ENCODE measurements around the gene CRACR2A. TPM values are rescaled to one million over a fixed set of nuclear protein-coding genes. Genes with fewer than 3 reads are reported as not detected.

The CRACR2A gene, protein sequence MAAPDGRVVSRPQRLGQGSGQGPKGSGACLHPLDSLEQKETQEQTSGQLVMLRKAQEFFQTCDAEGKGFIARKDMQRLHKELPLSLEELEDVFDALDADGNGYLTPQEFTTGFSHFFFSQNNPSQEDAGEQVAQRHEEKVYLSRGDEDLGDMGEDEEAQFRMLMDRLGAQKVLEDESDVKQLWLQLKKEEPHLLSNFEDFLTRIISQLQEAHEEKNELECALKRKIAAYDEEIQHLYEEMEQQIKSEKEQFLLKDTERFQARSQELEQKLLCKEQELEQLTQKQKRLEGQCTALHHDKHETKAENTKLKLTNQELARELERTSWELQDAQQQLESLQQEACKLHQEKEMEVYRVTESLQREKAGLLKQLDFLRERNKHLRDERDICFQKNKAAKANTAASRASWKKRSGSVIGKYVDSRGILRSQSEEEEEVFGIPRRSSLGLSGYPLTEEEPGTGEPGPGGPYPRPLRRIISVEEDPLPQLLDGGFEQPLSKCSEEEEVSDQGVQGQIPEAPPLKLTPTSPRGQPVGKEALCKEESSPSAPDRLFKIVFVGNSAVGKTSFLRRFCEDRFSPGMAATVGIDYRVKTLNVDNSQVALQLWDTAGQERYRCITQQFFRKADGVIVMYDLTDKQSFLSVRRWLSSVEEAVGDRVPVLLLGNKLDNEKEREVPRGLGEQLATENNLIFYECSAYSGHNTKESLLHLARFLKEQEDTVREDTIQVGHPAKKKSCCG
- polyA plus RNA-seq: 10 to 100 TPM in 2 of 3 donors, 1 to 10 TPM in 1; 4.0 to 33.9 (median 16.5) TPM

DNA sequence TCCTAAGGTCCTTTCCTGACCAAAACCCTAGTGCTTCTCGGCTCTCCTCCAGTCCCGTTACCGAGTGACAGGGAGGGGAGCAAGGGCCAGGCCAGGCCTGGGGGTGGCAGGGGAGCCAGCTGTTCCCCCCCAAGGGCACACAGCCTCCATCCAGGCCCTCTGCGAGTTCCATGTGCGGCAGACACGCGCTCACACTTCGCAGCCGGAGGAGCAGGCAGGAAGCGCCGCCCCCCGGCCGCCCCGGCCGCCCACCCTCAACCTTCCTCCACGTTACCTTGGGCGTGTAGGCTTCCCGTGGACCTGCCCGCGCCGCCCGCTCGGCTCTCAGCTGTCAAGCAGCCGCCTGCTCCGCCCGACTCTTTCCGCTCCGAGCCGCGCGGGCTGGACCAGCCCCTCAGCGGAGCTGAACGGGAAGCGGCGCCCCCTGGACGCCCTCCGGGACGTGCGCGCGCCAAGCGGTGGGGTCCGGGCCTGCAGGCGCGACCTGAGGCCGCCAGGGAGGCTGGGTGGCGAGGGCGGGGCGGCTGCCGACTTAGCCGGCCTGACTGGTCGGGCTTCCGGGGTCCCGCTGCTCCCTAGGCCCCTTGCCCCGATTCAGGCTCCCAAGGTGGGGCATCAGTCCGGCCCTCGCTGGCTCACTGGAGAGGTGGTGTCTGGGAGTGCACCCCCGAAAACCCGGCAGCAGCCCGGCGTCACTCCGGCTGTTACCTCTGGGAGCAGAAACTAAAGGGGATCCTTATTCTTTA lies at the start of gene CRACR2A:
CRACR2A (minus strand) TSS at position 369 of the 746 bp plus-strand sequence. CDS start 56,110 bp downstream, outside the sequence.
- Mint-ChIP-seq H3K27me3 (ENCODE audit: low read depth in 3 of 3) (peaks cover 7 to 13% (median 8%) of the 10 kb centered on the region in 3 donors), H3K9me3 (no peaks in the 10 kb centered on the region), H3K36me3 (peaks cover 0 to 24% (median 9%) of the 10 kb centered on the region in 3 donors), H3K27ac (peak within 1 kb of the TSS; percentile 99 to 100 (median 100)), H3K4me3 (peak within 1 kb of the TSS; percentile 84 to 98 (median 97)), H3K4me1 (peaks cover 66% of the 10 kb centered on the region in 2 donors)
- peak; percentile 89 to 90 (median 89) for DNase-seq

DNA sequence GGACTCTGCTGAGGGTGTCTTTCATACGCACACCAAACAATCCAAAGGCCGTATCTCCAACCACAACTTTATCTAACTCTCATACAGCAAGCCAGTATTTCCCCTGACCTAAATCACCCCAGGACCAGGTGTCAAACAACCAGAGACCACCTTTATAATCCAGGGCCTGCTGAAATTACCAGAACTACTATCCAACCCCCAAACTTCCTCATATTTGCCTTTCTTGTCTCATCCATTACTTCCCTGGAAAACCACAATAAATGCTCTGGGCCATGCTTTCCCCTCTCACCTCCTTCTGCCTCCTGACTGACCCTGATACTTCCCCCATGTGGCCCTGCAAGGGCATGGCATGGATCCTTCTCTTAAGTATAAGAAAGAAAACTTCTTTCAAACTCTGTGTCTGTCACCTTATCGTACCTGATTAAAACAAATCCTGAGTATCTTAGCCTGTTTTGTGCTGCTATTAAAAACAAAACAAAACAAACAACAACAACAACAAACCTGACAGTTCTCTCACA lies 44.7 kb upstream of the CRACR2A start:
- H3K4me3 Mint-ChIP-seq: no peak overlapping the region
- peaks cover 3 to 12% (median 4%) of the 10 kb centered on the region in 3 donors for H3K36me3 Mint-ChIP-seq
- no peaks in the 10 kb centered on the region for H3K9me3 Mint-ChIP-seq
- H3K27ac Mint-ChIP-seq: no peak overlapping the region
- H3K4me1 Mint-ChIP-seq: no peaks in the 10 kb centered on the region
- DNase-seq: no peak
- no peaks in the 10 kb centered on the region for H3K27me3 Mint-ChIP-seq (ENCODE audit: low read depth in 3 of 3)

DNA sequence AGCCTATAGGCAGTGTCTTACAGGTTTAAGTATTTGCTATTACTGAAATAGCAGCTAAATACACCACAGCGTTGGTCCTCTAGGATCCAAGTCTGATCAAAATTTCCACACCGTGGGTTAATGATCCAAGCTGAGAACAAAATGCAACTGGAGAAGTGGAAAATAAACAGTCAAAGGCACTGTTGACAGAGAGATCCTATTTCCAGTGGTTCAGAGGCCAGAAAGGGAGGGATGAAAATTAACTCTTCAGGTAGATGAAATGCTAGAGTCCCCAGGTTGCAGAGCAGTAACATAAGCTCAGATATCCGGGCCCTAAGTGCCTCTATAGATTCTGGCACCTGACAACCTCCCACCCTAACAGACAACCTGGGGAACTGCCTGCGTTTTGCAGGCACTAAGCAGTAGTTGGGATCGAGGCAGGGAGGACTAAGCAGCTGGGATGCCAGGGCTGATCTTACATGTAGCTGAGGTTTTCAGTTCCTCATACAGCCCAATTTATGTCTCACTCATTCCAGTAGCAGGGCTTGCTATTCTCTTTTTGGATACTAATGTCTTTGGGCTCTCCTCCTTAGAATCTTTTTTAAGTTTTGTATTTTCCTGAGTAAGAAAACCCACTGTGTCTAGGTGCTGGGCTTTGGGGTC lies 42.7 kb upstream of the CRACR2A start:
- DNase-seq: no peak

DNA sequence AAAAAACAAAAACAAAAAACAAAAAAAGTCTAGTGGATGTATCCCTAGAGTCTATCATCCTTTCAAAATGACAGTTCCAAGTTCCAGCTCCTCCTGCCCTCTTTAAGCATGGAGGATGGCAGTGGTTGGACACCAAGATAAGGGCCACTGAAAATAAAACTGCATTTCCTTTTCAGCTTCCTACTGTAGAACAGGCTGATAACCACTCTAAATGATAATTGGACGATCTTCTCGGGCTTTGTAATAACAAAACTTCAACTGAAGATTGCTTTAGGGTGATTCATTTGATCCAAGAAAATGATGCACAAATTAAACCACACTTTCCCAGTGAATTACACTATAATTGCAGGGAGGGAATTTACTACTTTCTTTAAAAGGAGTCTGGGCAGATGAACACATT lies 42.2 kb upstream of the CRACR2A start:
- no peak for DNase-seq
- Mint-ChIP-seq H3K27me3 (ENCODE audit: low read depth in 3 of 3) (no peaks in the 10 kb centered on the region), H3K36me3 (peaks cover 3 to 12% (median 4%) of the 10 kb centered on the region in 3 donors), H3K4me1 (no peaks in the 10 kb centered on the region), H3K4me3 (no peak overlapping the region), H3K27ac (no peak overlapping the region), H3K9me3 (no peaks in the 10 kb centered on the region)

More for the DNA sequence above, 42.7 kb upstream of the CRACR2A start:
- H3K4me1 Mint-ChIP-seq: no peaks in the 10 kb centered on the region
- H3K27me3 Mint-ChIP-seq (ENCODE audit: low read depth in 3 of 3): no peaks in the 10 kb centered on the region
- H3K27ac Mint-ChIP-seq: no peak overlapping the region
- H3K4me3 Mint-ChIP-seq: no peak overlapping the region
- peaks cover 3 to 12% (median 4%) of the 10 kb centered on the region in 3 donors for H3K36me3 Mint-ChIP-seq
- no peaks in the 10 kb centered on the region for H3K9me3 Mint-ChIP-seq

DNA sequence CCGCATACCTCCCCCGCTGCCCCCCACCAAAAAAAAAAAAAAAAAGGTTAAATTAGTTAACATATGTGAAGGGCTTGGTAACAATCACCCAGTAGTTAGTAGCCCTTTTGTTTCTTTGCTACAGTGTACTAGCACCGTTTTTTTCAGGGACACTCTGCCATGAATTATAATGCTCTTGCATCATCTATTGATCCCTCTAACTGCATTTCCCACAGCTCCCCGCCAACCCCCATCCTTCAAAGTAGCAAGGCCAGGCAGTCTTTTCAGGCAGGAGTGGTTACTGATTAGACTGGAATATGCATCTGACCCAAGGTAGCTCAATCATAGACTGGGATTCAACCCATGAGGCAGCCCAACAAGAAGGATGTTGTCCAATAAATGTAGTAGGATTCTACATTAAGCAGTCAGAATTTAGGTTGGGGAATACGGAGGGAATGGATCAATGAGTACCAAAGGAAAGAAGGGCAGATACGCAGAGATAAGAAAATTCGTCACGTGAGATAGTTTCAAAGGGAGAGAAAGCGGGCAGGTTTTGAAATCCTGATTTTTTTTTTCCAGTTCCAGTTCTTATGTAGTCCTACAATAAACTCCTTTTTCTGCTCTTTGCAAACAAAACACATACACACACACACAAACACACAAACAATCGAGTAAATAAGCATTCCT lies 39.8 kb upstream of the CRACR2A start:
- Mint-ChIP-seq H3K4me1 (no peaks in the 10 kb centered on the region), H3K27me3 (ENCODE audit: low read depth in 3 of 3) (no peaks in the 10 kb centered on the region), H3K9me3 (no peaks in the 10 kb centered on the region), H3K36me3 (peaks cover 7 to 27% (median 10%) of the 10 kb centered on the region in 3 donors), H3K27ac (no peak overlapping the region), H3K4me3 (no peak overlapping the region)
- no peak for DNase-seq

DNA sequence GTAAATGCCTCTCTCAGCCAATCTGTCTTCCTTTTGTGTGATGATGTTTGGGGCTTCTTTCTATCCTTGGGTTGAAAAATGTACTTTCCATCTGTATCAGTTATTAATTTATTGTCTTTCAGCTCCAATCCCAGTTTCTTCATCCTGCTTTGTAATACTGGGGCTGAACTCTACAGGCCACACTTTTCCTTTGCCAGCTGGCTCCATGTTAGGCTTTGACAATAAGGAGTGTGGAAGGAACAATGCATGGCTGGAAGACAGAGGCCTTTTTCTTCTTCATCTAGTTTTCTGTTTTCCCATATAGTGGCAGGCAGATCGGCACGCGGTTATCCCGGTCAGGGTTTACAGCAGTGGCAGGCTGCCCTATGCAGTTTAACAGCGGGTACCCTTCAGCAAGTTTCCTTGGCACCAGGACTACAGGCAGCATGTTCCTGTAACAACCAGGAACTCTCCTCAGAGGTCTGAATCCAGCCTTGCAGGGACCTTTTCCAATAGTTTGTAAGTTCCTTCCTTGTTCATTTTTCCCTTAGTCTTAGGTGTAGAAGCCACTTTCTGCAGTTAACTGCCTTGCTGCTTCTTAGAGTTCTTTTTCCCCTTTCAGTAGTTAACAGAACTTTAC lies 38.5 kb upstream of the CRACR2A start:
- peaks cover 16 to 31% (median 16%) of the 10 kb centered on the region in 3 donors for H3K36me3 Mint-ChIP-seq
- H3K27me3 Mint-ChIP-seq (ENCODE audit: low read depth in 3 of 3): no peaks in the 10 kb centered on the region

DNA sequence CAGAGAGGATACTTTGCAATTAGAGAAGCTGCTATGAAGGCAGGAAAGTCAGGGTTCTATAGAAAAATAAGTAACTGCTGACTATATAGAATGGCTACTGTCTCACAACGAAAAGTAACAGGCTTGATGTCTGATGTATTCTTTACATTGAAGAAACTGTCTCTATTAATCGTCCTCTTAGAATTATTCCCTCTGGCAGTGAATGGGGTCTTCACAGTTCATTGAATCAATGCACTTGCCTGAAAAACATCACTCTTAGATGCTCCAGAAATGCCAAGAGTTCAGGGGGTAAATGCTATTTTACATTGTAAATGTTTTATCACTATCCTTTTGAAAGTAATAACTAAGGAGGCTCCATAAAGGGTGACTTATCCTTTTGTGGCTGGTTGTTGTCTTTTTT lies 37.7 kb upstream of the CRACR2A start:
- H3K4me3 Mint-ChIP-seq: no peak overlapping the region
- H3K4me1 Mint-ChIP-seq: no peaks in the 10 kb centered on the region
- peaks cover 16 to 31% (median 16%) of the 10 kb centered on the region in 3 donors for H3K36me3 Mint-ChIP-seq
- no peaks in the 10 kb centered on the region for H3K27me3 Mint-ChIP-seq (ENCODE audit: low read depth in 3 of 3)
- DNase-seq: no peak
- H3K9me3 Mint-ChIP-seq: no peaks in the 10 kb centered on the region
- H3K27ac Mint-ChIP-seq: no peak overlapping the region

More for the DNA sequence above, 38.5 kb upstream of the CRACR2A start:
- no peak for DNase-seq
- H3K4me3 Mint-ChIP-seq: no peak overlapping the region
- no peak overlapping the region for H3K27ac Mint-ChIP-seq
- no peaks in the 10 kb centered on the region for H3K9me3 Mint-ChIP-seq
- H3K4me1 Mint-ChIP-seq: no peaks in the 10 kb centered on the region

DNA sequence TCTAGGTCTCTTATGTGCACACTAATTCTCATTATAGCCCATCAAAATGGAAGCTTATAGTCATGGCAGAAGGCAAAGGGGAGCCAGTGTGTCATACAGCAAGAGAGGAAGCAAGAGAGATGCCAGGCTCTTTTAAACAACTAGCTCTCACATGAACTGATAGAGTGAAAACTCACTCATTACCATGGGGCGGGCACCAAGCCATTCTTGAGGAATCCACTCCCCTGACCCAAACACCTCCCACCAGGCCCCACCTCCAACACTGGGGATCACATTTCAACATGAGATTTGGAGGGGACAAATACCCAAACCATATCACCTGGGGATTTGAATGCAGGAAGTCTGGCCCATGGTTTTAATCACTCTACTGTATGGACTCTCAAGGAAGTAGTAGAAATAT lies 36.9 kb upstream of the CRACR2A start:
- Mint-ChIP-seq H3K4me1 (no peaks in the 10 kb centered on the region), H3K27ac (no peak overlapping the region), H3K9me3 (no peaks in the 10 kb centered on the region), H3K27me3 (ENCODE audit: low read depth in 3 of 3) (no peaks in the 10 kb centered on the region), H3K4me3 (no peak overlapping the region), H3K36me3 (peaks cover 16 to 31% (median 16%) of the 10 kb centered on the region in 3 donors)
- DNase-seq: no peak

DNA sequence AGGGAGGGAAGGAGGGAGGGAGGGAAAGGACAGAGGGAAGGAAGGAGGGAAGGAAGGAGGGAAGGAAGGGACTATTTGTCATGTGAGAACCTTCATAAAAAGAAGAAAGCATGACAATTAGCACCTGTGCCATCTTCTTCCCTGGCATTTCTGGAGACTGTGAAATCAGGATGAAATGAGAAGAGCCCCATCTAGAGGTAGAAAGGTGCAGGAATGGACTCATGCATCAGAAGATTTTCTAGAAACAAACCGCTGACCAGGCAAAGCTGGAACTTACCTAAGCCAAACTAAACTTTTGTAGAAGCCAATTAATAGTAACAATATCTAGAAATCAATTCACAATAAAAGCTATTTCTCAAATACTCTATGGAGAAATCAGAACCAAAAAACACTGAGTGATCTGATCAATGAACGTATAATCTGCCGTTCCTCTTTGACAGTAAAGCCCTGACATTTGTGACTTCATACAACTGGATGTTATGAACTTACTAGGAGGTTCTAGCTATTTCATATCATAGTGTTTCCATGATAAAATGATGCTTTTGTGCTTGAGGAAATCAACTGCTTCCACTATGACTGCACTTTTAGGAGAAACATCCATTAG lies 24.4 kb upstream of the CRACR2A start:
- H3K27ac Mint-ChIP-seq: no peak overlapping the region
- no peaks in the 10 kb centered on the region for H3K4me1 Mint-ChIP-seq
- peaks cover 0 to 3% (median 3%) of the 10 kb centered on the region in 3 donors for H3K36me3 Mint-ChIP-seq
- peak; percentile 31 to 46 (median 33) for DNase-seq
- no peaks in the 10 kb centered on the region for H3K27me3 Mint-ChIP-seq (ENCODE audit: low read depth in 3 of 3)
- no peaks in the 10 kb centered on the region for H3K9me3 Mint-ChIP-seq
- H3K4me3 Mint-ChIP-seq: no peak overlapping the region

DNA sequence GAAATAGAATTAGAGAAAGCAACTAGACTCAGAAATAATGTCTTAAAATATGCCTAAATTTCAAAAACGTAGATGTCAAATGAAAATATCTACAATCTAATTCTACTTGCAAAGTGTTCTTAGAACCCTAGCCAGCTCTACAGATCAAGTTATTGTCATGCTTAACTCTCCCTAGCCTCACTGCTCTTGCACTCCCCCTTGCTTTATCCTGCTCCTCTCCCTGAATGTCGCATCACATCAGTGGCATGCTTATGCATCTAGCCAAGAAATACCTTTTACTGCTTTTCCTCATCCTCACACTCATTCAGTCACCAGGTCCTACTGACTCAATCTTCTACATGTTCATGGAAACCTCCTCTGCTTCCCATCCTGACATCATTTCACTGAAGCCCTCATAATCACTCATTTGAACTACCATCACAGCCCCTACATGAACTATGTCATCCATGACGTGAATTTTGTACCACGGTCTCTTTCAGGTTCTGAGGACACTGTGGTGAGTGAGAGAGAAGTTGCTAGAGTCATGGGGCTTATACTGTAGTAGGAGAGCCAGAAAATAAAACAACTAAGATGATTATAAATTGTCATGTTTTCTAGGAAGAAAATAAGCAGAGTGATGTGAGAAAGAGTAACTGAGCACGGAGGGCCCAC lies 22.6 kb upstream of the CRACR2A start:
- H3K4me1 Mint-ChIP-seq: peaks cover 0 to 2% of the 10 kb centered on the region in 2 donors
- no peaks in the 10 kb centered on the region for H3K27me3 Mint-ChIP-seq (ENCODE audit: low read depth in 3 of 3)
- H3K4me3 Mint-ChIP-seq: no peak overlapping the region
- H3K36me3 Mint-ChIP-seq: peaks cover 0 to 3% (median 3%) of the 10 kb centered on the region in 3 donors
- no peaks in the 10 kb centered on the region for H3K9me3 Mint-ChIP-seq
- no peak overlapping the region for H3K27ac Mint-ChIP-seq
- DNase-seq: no peak

DNA sequence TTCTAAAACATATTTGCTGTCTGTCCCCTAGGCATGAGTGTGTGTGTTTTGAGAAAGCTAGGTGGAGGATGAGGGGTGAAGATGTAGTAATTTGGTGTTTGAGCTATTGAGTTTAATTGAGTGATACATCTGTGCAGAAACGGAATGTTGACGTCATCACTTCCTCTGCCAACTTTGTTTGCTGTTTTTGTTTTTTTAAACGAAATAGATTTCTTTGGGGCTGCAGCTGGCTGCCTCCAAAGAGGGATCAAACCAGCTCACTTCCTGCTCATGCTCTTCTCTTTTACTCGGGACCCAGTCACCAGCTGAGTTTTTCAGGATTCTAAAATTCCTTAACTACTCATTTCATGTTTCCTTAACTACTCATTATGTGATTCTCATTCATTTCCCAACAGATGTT lies 19.5 kb upstream of the CRACR2A start:
- Mint-ChIP-seq H3K27ac (no peak overlapping the region), H3K4me1 (peaks cover 0 to 2% of the 10 kb centered on the region in 2 donors), H3K27me3 (ENCODE audit: low read depth in 3 of 3) (no peaks in the 10 kb centered on the region), H3K4me3 (no peak overlapping the region), H3K36me3 (peaks cover 0 to 3% (median 3%) of the 10 kb centered on the region in 3 donors), H3K9me3 (no peaks in the 10 kb centered on the region)
- no peak for DNase-seq

DNA sequence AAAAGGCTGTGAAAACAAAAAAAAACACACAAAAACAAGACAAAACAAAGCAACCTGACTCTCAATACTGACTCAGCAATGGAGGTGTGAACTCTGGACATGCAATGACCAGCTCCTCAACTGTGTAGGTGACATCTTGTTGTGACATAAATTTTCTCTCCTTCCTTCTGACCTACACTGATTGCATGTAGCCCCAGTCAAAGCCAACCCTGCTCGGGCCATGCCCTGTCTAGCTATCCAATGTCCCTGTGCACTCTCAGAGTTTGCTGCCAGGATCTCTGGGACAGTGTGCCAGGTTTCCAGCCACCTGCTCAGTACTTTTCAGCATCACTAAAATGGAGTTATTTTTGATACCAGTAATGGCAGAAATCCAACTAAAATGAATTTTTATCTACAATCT lies 18.9 kb upstream of the CRACR2A start:
- Mint-ChIP-seq H3K36me3 (peaks cover 0 to 3% (median 3%) of the 10 kb centered on the region in 3 donors), H3K27me3 (ENCODE audit: low read depth in 3 of 3) (no peaks in the 10 kb centered on the region), H3K4me3 (no peak overlapping the region)

More for the DNA sequence above, 18.9 kb upstream of the CRACR2A start:
- DNase-seq: no peak
- Mint-ChIP-seq H3K9me3 (no peaks in the 10 kb centered on the region), H3K4me1 (peaks cover 0 to 2% of the 10 kb centered on the region in 2 donors), H3K27ac (peak overlapping the region in 1 of 6 donors; percentile 20)
